Retinal pigment epithelial cell (primary cell): ENCODE measurements around the gene PTGDR.

Experiments
- DNase-seq: peaks from one replicate; pipeline ENCODE4 v3.0.0-alpha.2; 2010; ENCODE audit warnings: low read depth
- H3K4me3 ChIP-seq: 2 replicates; pipeline ENCODE4 v1.5.1; 2011; ENCODE audit warnings: mild to moderate bottlenecking, low read length, control low read depth, moderate library complexity
- CTCF ChIP-seq: conservative IDR thresholded peaks from 2 replicates; pipeline ENCODE4 v1.5.1; 2011; ENCODE audit warnings: low read depth, low read length, control low read depth, inconsistent platforms

Gene PTGDR

GRCh38 chr14:52271538-52271937 lies 4.0 kb downstream of the PTGDR start:
- TF ChIP-seq CTCF: no peak
- H3K4me3 ChIP-seq: no peak overlapping the region
- DNase-seq: no peak

- H3K4me3 ChIP-seq: no peak overlapping the region
- peak; percentile 50 for TF ChIP-seq CTCF
- DNase-seq: no peak
Observed at GRCh38 chr14:52272375-52272774, 4.9 kb downstream of the PTGDR start.

- no peak for TF ChIP-seq CTCF
- DNase-seq: no peak
- H3K4me3 ChIP-seq: no peak overlapping the region
Observed at GRCh38 chr14:52275372-52275771, 7.9 kb downstream of the PTGDR start.

GRCh38 chr14:52277552-52277951 lies 10.1 kb downstream of the PTGDR start:
- no peak overlapping the region for H3K4me3 ChIP-seq
- no peak for TF ChIP-seq CTCF
- no peak for DNase-seq

- DNase-seq: no peak
- no peak for TF ChIP-seq CTCF
- no peak overlapping the region for H3K4me3 ChIP-seq
Observed at GRCh38 chr14:52279408-52279807, 11.9 kb downstream of the PTGDR start.

- H3K4me3 ChIP-seq: no peak overlapping the region
- no peak for TF ChIP-seq CTCF
Observed at GRCh38 chr14:52283099-52283498, 15.6 kb downstream of the PTGDR start.

GRCh38 chr14:52286661-52287649 lies 19.5 kb downstream of the PTGDR start:
- TF ChIP-seq CTCF: no peak
- H3K4me3 ChIP-seq: no peak overlapping the region
- no peak for DNase-seq

More at GRCh38 chr14:52283099-52283498, 15.6 kb downstream of the PTGDR start:
- no peak for DNase-seq
